ENCODE measurements around the gene HRAS. TPM values are rescaled to one million over a fixed set of nuclear protein-coding genes. Genes with fewer than 3 reads are reported as not detected.

Gene HRAS
- total and polyA plus RNA-seq, 10 of the 15 experiments (the other 5 are each of a cell fraction or from before 2014, with no cell fraction given), result 2.8 to 72.4 (median 31.7) TPM

DNA sequence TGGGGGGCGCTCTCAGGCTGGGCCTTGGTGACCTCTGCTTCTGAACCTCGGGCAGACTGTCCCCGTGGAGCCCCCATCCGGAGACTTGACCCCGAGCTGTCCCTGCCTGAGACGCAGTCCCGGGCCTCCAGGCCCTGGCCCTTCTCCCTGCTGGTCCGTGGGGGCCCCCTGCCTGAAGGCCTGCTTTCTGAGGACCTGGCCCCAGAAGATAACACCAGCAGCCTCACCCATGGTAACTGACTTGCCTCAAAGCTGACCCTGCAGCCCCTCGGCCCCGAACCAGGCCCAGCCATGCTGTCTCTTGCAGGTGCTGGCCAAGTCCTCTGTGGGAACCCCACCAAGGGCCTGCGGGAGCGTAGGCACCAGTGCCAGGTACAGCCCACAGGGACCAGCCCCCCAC is 16.2 kb upstream of the HRAS start (continued):
- TF ChIP-seq, protein P1, sequence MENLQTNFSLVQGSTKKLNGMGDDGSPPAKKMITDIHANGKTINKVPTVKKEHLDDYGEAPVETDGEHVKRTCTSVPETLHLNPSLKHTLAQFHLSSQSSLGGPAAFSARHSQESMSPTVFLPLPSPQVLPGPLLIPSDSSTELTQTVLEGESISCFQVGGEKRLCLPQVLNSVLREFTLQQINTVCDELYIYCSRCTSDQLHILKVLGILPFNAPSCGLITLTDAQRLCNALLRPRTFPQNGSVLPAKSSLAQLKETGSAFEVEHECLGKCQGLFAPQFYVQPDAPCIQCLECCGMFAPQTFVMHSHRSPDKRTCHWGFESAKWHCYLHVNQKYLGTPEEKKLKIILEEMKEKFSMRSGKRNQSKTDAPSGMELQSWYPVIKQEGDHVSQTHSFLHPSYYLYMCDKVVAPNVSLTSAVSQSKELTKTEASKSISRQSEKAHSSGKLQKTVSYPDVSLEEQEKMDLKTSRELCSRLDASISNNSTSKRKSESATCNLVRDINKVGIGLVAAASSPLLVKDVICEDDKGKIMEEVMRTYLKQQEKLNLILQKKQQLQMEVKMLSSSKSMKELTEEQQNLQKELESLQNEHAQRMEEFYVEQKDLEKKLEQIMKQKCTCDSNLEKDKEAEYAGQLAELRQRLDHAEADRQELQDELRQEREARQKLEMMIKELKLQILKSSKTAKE (IDR thresholded peaks at IDR 0.05; ENCODE audit: low read depth, poor library complexity, severe bottlenecking), result no peak
- TF ChIP-seq NBN (IDR thresholded peaks at IDR 0.05) (no peak), ZNF217 (IDR thresholded peaks at IDR 0.05) (no peak), BACH1 (IDR thresholded peaks at IDR 0.05; ENCODE audit: borderline replicate concordance) (no peak), PML (IDR thresholded peaks at IDR 0.05; ENCODE audit: low read length) (no peak)

DNA sequence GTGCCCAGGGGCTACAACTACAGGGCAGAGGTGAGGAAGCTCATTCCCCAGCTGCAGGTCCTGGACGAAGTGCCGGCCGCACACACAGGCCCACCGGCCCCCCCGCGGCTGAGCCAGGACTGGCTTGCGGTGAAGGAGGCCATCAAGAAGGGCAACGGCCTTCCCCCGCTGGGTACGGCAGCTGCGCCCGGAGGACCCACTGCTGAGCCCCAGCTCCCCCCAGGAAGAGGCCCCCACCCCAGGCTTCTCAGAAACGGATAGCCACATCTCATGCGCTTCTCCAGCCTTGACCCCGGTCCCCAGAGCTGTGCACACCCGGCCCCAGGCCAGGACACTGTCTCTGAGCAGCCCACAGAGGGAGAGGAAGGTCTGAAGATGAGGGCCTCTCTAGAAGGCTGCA is 15.8 kb upstream of the HRAS start:
- H3K4me2 ChIP-seq (ENCODE audit: control insufficient read depth, insufficient read depth), result no peak overlapping the region
- in situ Hi-C loops (cut with MboI), result no loop called here
- no peaks in the 10 kb centered on the region for H3K79me2 ChIP-seq (ENCODE audit: control insufficient read depth, insufficient read depth, low read length)
- ChIA-PET RAD21 (ENCODE audit: unreplicated experiment) (no interaction called here), CTCF (no interaction called here), POLR2A (no interaction called here), SMC1A (ENCODE audit: uncharacterized antibody, unreplicated experiment) (no interaction called here)
- H2AFZ ChIP-seq (ENCODE audit: control insufficient read depth, low read depth, low read length), result no peak overlapping the region
- TF ChIP-seq SMARCA5 (IDR thresholded peaks at IDR 0.05) (no peak), NR2C1 (IDR thresholded peaks at IDR 0.05) (no peak), HCFC1 (IDR thresholded peaks at IDR 0.05; ENCODE audit: low read length) (no peak), CREB1 (IDR thresholded peaks at IDR 0.05; ENCODE audit: low read depth) (no peak)
- TF ChIP-seq, protein P2, sequence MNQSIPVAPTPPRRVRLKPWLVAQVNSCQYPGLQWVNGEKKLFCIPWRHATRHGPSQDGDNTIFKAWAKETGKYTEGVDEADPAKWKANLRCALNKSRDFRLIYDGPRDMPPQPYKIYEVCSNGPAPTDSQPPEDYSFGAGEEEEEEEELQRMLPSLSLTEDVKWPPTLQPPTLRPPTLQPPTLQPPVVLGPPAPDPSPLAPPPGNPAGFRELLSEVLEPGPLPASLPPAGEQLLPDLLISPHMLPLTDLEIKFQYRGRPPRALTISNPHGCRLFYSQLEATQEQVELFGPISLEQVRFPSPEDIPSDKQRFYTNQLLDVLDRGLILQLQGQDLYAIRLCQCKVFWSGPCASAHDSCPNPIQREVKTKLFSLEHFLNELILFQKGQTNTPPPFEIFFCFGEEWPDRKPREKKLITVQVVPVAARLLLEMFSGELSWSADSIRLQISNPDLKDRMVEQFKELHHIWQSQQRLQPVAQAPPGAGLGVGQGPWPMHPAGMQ (IDR thresholded peaks at IDR 0.05; ENCODE audit: borderline replicate concordance), result no peak
- no peak overlapping the region for H3K27ac ChIP-seq (ENCODE audit: control insufficient read depth, insufficient read depth)
- FAIRE-seq (no peak), DNase-seq (ENCODE audit: low read depth, low spot score) (no peak), ATAC-seq (no peak)
- WGBS (ENCODE audit: insufficient coverage, insufficient replicate concordance, low lambda C conversion rate, missing lambda C conversion rate), result 78% methylated on average over 16 of the region's 16 CpGs
- H3K9me3 ChIP-seq (replicated peaks; ENCODE audit: control insufficient read depth, insufficient read depth, low read length), result no peaks in the 10 kb centered on the region
- H4K20me1 ChIP-seq (ENCODE audit: control insufficient read depth, insufficient read depth), result no peaks in the 10 kb centered on the region
- H3K27me3 ChIP-seq (replicated peaks in 1 of 2; ENCODE audit: control insufficient read depth in 2 of 2, insufficient read depth in 2 of 2, low read length in 1 of 2), result no peaks in the 10 kb centered on the region; a peak in 1 of 4 replicates
- no peaks in the 10 kb centered on the region for H3K4me1 ChIP-seq (ENCODE audit: control insufficient read depth, insufficient read depth, low read length)
- no peak overlapping the region for H3K9ac ChIP-seq (ENCODE audit: control insufficient read depth, insufficient read depth, low read length)
- no peaks in the 10 kb centered on the region for H3K36me3 ChIP-seq (ENCODE audit: control insufficient read depth in 2 of 2, insufficient read depth in 2 of 2, low read length in 1 of 2)
- BruUV-seq (replicated peaks), result no TSS peak
- no peak overlapping the region for H3K4me3 ChIP-seq
- intact Hi-C loops (cut with micrococcal nuclease; ENCODE audit: unreplicated experiment), result no loop called here
